SKM-1 treated with dmso at 0.1 percent for 144 hours (cell line): ENCODE data around the gene RAP2A.

Experiments
- DNase-seq: peaks from one replicate; lab custom pipeline; 2025; ENCODE audit not compliant: unreplicated experiment; lab: John Stamatoyannopoulos, UW

Gene RAP2A

GRCh38 chr13:97422118-97423054 lies 11.6 kb upstream of the RAP2A start:
- DNase-seq: no peak

GRCh38 chr13:97423300-97424045 lies 10.5 kb upstream of the RAP2A start:
- no peak for DNase-seq

- no peak for DNase-seq
These were observed 8.4 kb upstream of the RAP2A start for GRCh38 chr13:97425590-97425989.

GRCh38 chr13:97426695-97427094 lies 7.3 kb upstream of the RAP2A start:
- no peak for DNase-seq

- no peak for DNase-seq
These were observed 4.3 kb upstream of the RAP2A start for GRCh38 chr13:97429681-97430081.

- DNase-seq: no peak
These were observed 3.7 kb upstream of the RAP2A start for GRCh38 chr13:97430296-97430695.

- DNase-seq: no peak
These were observed 2.7 kb upstream of the RAP2A start for GRCh38 chr13:97431171-97431764.

- no peak for DNase-seq
These were observed 1.6 kb upstream of the RAP2A start for GRCh38 chr13:97432232-97432916.

GRCh38 chr13:97432917-97433726 lies 847 bp upstream of the RAP2A start:
- peak; percentile 99 for DNase-seq

GRCh38 chr13:97434397-97435201 lies 630 bp downstream of the RAP2A start:
- peak; percentile 34 for DNase-seq

- no peak for DNase-seq
These were observed 1.4 kb downstream of the RAP2A start for GRCh38 chr13:97435323-97435722.

GRCh38 chr13:97435794-97436193 lies 1.8 kb downstream of the RAP2A start:
- no peak for DNase-seq

- DNase-seq: no peak
These were observed 2.9 kb downstream of the RAP2A start for GRCh38 chr13:97436845-97437244.

GRCh38 chr13:97437729-97438128 lies 3.8 kb downstream of the RAP2A start:
- DNase-seq: no peak

- DNase-seq: no peak
These were observed 5.1 kb downstream of the RAP2A start for GRCh38 chr13:97438856-97439595.

- DNase-seq: no peak
These were observed 6.7 kb downstream of the RAP2A start for GRCh38 chr13:97440598-97441170.

- DNase-seq: no peak
These were observed 7.4 kb downstream of the RAP2A start for GRCh38 chr13:97441368-97441767.

- DNase-seq: no peak
These were observed 11.7 kb downstream of the RAP2A start for GRCh38 chr13:97445522-97446187.
